Neural progenitor cell (in vitro differentiated cells): ENCODE data around the gene HIVEP2.

Experiments used
- CTCF ChIP-seq: fragments of 200-600 bp; sonication (generic); IDR thresholded peaks from 2 replicates; pipeline ENCODE4 v1.5.1; 2017; ENCODE audit warnings: antibody characterized with exemption, mild to moderate bottlenecking
- EZH2 ChIP-seq: fragments of 200-600 bp; sonication (generic); IDR thresholded peaks from 2 replicates; pipeline ENCODE4 v1.6.1; 2017; ENCODE audit warnings: antibody characterized with exemption, mild to moderate bottlenecking, moderate library complexity

DNA sequence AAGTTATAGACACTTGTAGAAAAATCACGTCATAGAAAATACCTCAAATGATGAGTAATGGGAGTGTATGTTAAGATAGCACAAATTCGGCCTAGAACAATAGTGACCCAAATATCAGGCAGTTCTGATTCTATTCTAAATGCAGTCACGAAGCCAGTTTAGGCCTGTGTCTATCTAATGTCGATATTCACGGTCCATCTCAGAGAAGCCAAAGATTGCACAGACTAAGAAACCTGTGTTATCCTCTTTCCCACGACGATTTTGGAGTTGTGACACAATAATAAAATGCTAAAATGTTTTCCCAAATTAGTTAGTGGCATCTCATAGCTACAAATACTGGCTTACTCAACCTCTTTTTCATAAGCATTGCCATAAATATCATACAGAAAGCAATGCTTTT lies 4.0 kb downstream of the HIVEP2 start:
- TF ChIP-seq EZH2 (no peak), CTCF (no peak)
